ENCODE data around the gene ERVFRD-1. TPM values are rescaled to one million over a fixed set of nuclear protein-coding genes. Genes with fewer than 3 reads are reported as not detected.

The ERVFRD-1 gene
- polyA plus RNA-seq, 1 donor from 2014 or later: not detected

- H4K20me1 ChIP-seq (ENCODE audit: insufficient read depth): no peaks in the 10 kb centered on the region
- no peaks in the 10 kb centered on the region for H3K79me2 ChIP-seq (replicated peaks; ENCODE audit: insufficient read depth, low read length)
- H3F3A ChIP-seq (ENCODE audit: insufficient read depth, low read length, poor library complexity, severe bottlenecking): no peaks in the 10 kb centered on the region
- no peaks in the 10 kb centered on the region for H3K36me3 ChIP-seq (ENCODE audit: insufficient read depth, low read length)
- H3K4me2 ChIP-seq (ENCODE audit: low read length): no peak overlapping the region
- no peak overlapping the region for H3K27ac ChIP-seq (ENCODE audit: low read length)
- no peak overlapping the region for H3K4me3 ChIP-seq (ENCODE audit: low read length)
- H3K9me3 ChIP-seq (ENCODE audit: low read length): no peaks in the 10 kb centered on the region
- no peak for TF ChIP-seq CTCF (IDR thresholded peaks at IDR 0.05; ENCODE audit: poor library complexity, severe bottlenecking)
- no peak for TF ChIP-seq MXI1 (conservative IDR thresholded peaks at IDR 0.05; ENCODE audit: poor library complexity, severe bottlenecking)
- TF ChIP-seq EZH2 (IDR thresholded peaks at IDR 0.05; ENCODE audit: borderline replicate concordance, insufficient read depth, low read length, poor library complexity, severe bottlenecking): no peak
- TF ChIP-seq RAD21 (conservative IDR thresholded peaks at IDR 0.05): no peak
- no peak for TF ChIP-seq TAF1 (IDR thresholded peaks at IDR 0.05; ENCODE audit: low read depth)
- TF ChIP-seq SMC3 (conservative IDR thresholded peaks at IDR 0.05; ENCODE audit: poor library complexity): no peak
- TF ChIP-seq EP300 (conservative IDR thresholded peaks at IDR 0.05; ENCODE audit: poor library complexity, severe bottlenecking): no peak
- TF ChIP-seq POLR2AphosphoS5 (IDR thresholded peaks at IDR 0.05): no peak
- TF ChIP-seq REST (IDR thresholded peaks at IDR 0.05; ENCODE audit: borderline replicate concordance): no peak
- H3K9ac ChIP-seq (ENCODE audit: low read length): no peak overlapping the region
- no peaks in the 10 kb centered on the region for H3K9me2 ChIP-seq (ENCODE audit: insufficient read depth, low read length)
- H2AFZ ChIP-seq (ENCODE audit: low read depth, low read length): no peak overlapping the region
- H3K27me3 ChIP-seq (ENCODE audit: insufficient read depth, low read depth, low read length): no peaks in the 10 kb centered on the region
Measured at GRCh38 chr6:11055127-11055627, 56.3 kb downstream of the ERVFRD-1 start.

GRCh38 chr6:11054722-11055121 lies 56.8 kb downstream of the ERVFRD-1 start:
- no peak for TF ChIP-seq MXI1 (conservative IDR thresholded peaks at IDR 0.05; ENCODE audit: poor library complexity, severe bottlenecking)
- no peak for TF ChIP-seq TAF1 (IDR thresholded peaks at IDR 0.05; ENCODE audit: low read depth)
- TF ChIP-seq RAD21 (conservative IDR thresholded peaks at IDR 0.05): no peak
- TF ChIP-seq EZH2 (IDR thresholded peaks at IDR 0.05; ENCODE audit: borderline replicate concordance, insufficient read depth, low read length, poor library complexity, severe bottlenecking): no peak
- no peak for TF ChIP-seq REST (IDR thresholded peaks at IDR 0.05; ENCODE audit: borderline replicate concordance)
- no peak for TF ChIP-seq POLR2AphosphoS5 (IDR thresholded peaks at IDR 0.05)
- TF ChIP-seq CTCF (IDR thresholded peaks at IDR 0.05; ENCODE audit: poor library complexity, severe bottlenecking): no peak
- no peak for TF ChIP-seq EP300 (conservative IDR thresholded peaks at IDR 0.05; ENCODE audit: poor library complexity, severe bottlenecking)
- TF ChIP-seq SMC3 (conservative IDR thresholded peaks at IDR 0.05; ENCODE audit: poor library complexity): no peak
- Histone ChIP-seq H3K4me2 (ENCODE audit: low read length) (no peak overlapping the region), H3K9ac (ENCODE audit: low read length) (no peak overlapping the region)

More at GRCh38 chr6:11054722-11055121, 56.8 kb downstream of the ERVFRD-1 start:
- H4K20me1 ChIP-seq (ENCODE audit: insufficient read depth): no peaks in the 10 kb centered on the region
- H3K36me3 ChIP-seq (ENCODE audit: insufficient read depth, low read length): no peaks in the 10 kb centered on the region
- no peaks in the 10 kb centered on the region for H3K79me2 ChIP-seq (replicated peaks; ENCODE audit: insufficient read depth, low read length)
- H3K4me3 ChIP-seq (ENCODE audit: low read length): no peak overlapping the region
- H3K9me3 ChIP-seq (ENCODE audit: low read length): no peaks in the 10 kb centered on the region
- H3F3A ChIP-seq (ENCODE audit: insufficient read depth, low read length, poor library complexity, severe bottlenecking): no peaks in the 10 kb centered on the region
- no peaks in the 10 kb centered on the region for H3K9me2 ChIP-seq (ENCODE audit: insufficient read depth, low read length)
- H3K27ac ChIP-seq (ENCODE audit: low read length): no peak overlapping the region
- no peaks in the 10 kb centered on the region for H3K27me3 ChIP-seq (ENCODE audit: insufficient read depth, low read depth, low read length)
- no peak overlapping the region for H2AFZ ChIP-seq (ENCODE audit: low read depth, low read length)
